HepG2 (cell line): ENCODE measurements around the gene NEURL3. TPM values are rescaled to one million over a fixed set of nuclear protein-coding genes. Genes with fewer than 3 reads are reported as not detected.
A peak's percentile ranks its signal among the peaks of the same experiment; 100 is the strongest.

ENCODE experiments used
- HNRNPLL ChIP-seq: fragments of 200-400 bp; formaldehyde crosslinking; IDR thresholded peaks from 2 replicates; pipeline ENCODE4 v1.6.1; 2017; ENCODE audit warnings: mild to moderate bottlenecking, low read depth, low read length; ENCODE audit not compliant: poor library complexity, severe bottlenecking
- KLF11 ChIP-seq: IDR thresholded peaks from 2 replicates; pipeline ENCODE4 v1.6.1; 2016; ENCODE audit warnings: missing compliant biosample characterization
- PLRG1 ChIP-seq: fragments of 450-650 bp; conservative IDR thresholded peaks from 2 replicates; pipeline ENCODE4 v1.6.1; 2016
- PRMT3 ChIP-seq: sonication (generic); formaldehyde crosslinking; IDR thresholded peaks from 2 replicates; pipeline ENCODE4 v1.8.1; 2022; ENCODE audit warnings: low read depth, mild to moderate bottlenecking, moderate library complexity, missing genetic modification reagents, borderline replicate concordance
- SOX13 ChIP-seq, 3 experiments: fragments of 450-650 bp in 1 of 3; sonication (generic) in 1 of 3; formaldehyde crosslinking in 1 of 3; IDR thresholded peaks in 2 of 3; conservative IDR thresholded peaks in 1 of 3; 2 replicates each; pipeline versions ENCODE4 v1.5.0 to v1.6.1; 2016 to 2020; ENCODE audit warnings: antibody characterized with exemption in 1 of 3, mild to moderate bottlenecking in 1 of 3, missing compliant biosample characterization in 1 of 3, missing genetic modification reagents in 1 of 3, moderate library complexity in 1 of 3
- SPEN ChIP-seq: sonication (generic); formaldehyde crosslinking; IDR thresholded peaks from 2 replicates; pipeline ENCODE4 v1.5.1; 2020; ENCODE audit warnings: low read depth, mild to moderate bottlenecking, missing genetic modification reagents
- TFAP4 ChIP-seq: sonication (generic); IDR thresholded peaks from 2 replicates; pipeline ENCODE4 v1.6.1; 2016; ENCODE audit warnings: low read depth, borderline replicate concordance
- U2AF2 ChIP-seq: fragments of 200-400 bp; formaldehyde crosslinking; IDR thresholded peaks from 2 replicates; pipeline ENCODE4 v1.6.1; 2017; ENCODE audit warnings: low read depth, mild to moderate bottlenecking, low read length
- ZBTB34 ChIP-seq: sonication (generic); formaldehyde crosslinking; IDR thresholded peaks from 2 replicates; pipeline ENCODE4 v1.8.0; 2022; ENCODE audit warnings: mild to moderate bottlenecking, missing genetic modification reagents
- ZHX1 ChIP-seq: sonication (generic); formaldehyde crosslinking; IDR thresholded peaks from 2 replicates; pipeline ENCODE4 v1.8.1; 2022; ENCODE audit warnings: low read depth, mild to moderate bottlenecking, missing genetic modification reagents
- ZNF354B ChIP-seq: sonication (generic); formaldehyde crosslinking; IDR thresholded peaks from 2 replicates; pipeline ENCODE4 v1.8.0; 2022; ENCODE audit warnings: mild to moderate bottlenecking, missing genetic modification reagents
- ZNF510 ChIP-seq: sonication (generic); formaldehyde crosslinking; IDR thresholded peaks from 2 replicates; pipeline ENCODE4 v1.4.0; 2020; ENCODE audit warnings: low read depth, mild to moderate bottlenecking, missing genetic modification reagents
- ZNF572 ChIP-seq: sonication (generic); formaldehyde crosslinking; IDR thresholded peaks from 2 replicates; pipeline ENCODE4 v1.5.1; 2020; ENCODE audit warnings: mild to moderate bottlenecking, missing genetic modification reagents
- polyA plus RNA-seq, 8 experiments: library from polyadenylated mRNA; depleted of rRNA in 3 of 8; stranded (reverse) in 7 of 8; unstranded in 1 of 8; fragments of >200 nt; fragmentation: Illumina TruSeq in 4 of 8; extraction: Trizol in 4 of 8; gene quantifications; 2 replicates each; pipeline versions ENCODE4 v1.2.1 to v1.2.3, GENCODE V29; 2011 to 2016; ENCODE audit warnings: low read depth in 4 of 8, missing spikeins in 1 of 8, mixed read lengths in 1 of 8; ENCODE audit not compliant: insufficient read depth in 1 of 8
- total RNA-seq, 5 experiments: library from RNA; depleted of rRNA; stranded (reverse); fragments of >200 nt; fragmentation: Illumina TruSeq; extraction: Trizol; gene quantifications; 2 replicates each; pipeline ENCODE4 v1.2.3, GENCODE V29; 2016; ENCODE audit warnings: low read depth in 1 of 5
- TF ChIP-seq, protein P1 (sequence below): IDR thresholded peaks from 2 replicates; pipeline ENCODE4 v1.6.1; 2016
- TF ChIP-seq, protein P2 (sequence below): sonication (generic); formaldehyde crosslinking; IDR thresholded peaks from 2 replicates; pipeline ENCODE4 v1.4.0; 2020; ENCODE audit warnings: missing genetic modification reagents, borderline replicate concordance

The NEURL3 gene
- total and polyA plus RNA-seq, 2 of the 13 experiments (the other 11 are each of a cell fraction or from before 2014, with no cell fraction given) = 0.16 to 1.2 TPM

GRCh38 chr2:96501886-96502810 lies 3.0 kb downstream of the NEURL3 start (continued):
- TF ChIP-seq PRMT3 (CRISPR knock-in tag) (no peak), SOX13 (IDR thresholded peaks at IDR 0.05) (no peak), SOX13 (CRISPR knock-in tag; conservative IDR thresholded peaks at IDR 0.05 in 1 of 2, IDR thresholded peaks at IDR 0.05 in 1 of 2) (no peak; a peak in 1 of 4 replicates), ZNF510 (no peak), KLF11 (CRISPR knock-in tag) (no peak), ZBTB34 (CRISPR knock-in tag) (peak; percentile 83; the same call in 1 of the 2 replicates), HNRNPLL (peak; percentile 32), U2AF2 (no peak), SPEN (CRISPR knock-in tag) (peak; percentile 61; the same call in 1 of the 2 replicates), ZNF354B (no peak), ZHX1 (CRISPR knock-in tag) (no peak), ZNF572 (CRISPR knock-in tag) (peak; percentile 90; the same call in 1 of the 2 replicates), PLRG1 (no peak), TFAP4 (no peak)
- TF ChIP-seq, protein P1, sequence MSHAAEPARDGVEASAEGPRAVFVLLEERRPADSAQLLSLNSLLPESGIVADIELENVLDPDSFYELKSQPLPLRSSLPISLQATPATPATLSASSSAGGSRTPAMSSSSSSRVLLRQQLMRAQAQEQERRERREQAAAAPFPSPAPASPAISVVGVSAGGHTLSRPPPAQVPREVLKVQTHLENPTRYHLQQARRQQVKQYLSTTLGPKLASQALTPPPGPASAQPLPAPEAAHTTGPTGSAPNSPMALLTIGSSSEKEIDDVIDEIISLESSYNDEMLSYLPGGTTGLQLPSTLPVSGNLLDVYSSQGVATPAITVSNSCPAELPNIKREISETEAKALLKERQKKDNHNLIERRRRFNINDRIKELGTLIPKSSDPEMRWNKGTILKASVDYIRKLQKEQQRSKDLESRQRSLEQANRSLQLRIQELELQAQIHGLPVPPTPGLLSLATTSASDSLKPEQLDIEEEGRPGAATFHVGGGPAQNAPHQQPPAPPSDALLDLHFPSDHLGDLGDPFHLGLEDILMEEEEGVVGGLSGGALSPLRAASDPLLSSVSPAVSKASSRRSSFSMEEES (CRISPR knock-in tag) = peak; percentile 54; the same call in 1 of the 2 replicates
- TF ChIP-seq, protein P2, sequence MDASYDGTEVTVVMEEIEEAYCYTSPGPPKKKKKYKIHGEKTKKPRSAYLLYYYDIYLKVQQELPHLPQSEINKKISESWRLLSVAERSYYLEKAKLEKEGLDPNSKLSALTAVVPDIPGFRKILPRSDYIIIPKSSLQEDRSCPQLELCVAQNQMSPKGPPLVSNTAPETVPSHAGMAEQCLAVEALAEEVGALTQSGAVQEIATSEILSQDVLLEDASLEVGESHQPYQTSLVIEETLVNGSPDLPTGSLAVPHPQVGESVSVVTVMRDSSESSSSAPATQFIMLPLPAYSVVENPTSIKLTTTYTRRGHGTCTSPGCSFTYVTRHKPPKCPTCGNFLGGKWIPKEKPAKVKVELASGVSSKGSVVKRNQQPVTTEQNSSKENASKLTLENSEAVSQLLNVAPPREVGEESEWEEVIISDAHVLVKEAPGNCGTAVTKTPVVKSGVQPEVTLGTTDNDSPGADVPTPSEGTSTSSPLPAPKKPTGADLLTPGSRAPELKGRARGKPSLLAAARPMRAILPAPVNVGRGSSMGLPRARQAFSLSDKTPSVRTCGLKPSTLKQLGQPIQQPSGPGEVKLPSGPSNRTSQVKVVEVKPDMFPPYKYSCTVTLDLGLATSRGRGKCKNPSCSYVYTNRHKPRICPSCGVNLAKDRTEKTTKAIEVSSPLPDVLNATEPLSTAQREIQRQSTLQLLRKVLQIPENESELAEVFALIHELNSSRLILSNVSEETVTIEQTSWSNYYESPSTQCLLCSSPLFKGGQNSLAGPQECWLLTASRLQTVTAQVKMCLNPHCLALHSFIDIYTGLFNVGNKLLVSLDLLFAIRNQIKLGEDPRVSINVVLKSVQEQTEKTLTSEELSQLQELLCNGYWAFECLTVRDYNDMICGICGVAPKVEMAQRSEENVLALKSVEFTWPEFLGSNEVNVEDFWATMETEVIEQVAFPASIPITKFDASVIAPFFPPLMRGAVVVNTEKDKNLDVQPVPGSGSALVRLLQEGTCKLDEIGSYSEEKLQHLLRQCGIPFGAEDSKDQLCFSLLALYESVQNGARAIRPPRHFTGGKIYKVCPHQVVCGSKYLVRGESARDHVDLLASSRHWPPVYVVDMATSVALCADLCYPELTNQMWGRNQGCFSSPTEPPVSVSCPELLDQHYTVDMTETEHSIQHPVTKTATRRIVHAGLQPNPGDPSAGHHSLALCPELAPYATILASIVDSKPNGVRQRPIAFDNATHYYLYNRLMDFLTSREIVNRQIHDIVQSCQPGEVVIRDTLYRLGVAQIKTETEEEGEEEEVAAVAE (CRISPR knock-in tag) = no peak
